Esophagus muscularis mucosa (tissue), 4 donors: ENCODE measurements around the gene GABRB3.

Experiments used
- EP300 ChIP-seq: sonication (generic); formaldehyde crosslinking; IDR thresholded peaks from one replicate; pipeline ENCODE4 v1.6.1; 2017; ENCODE audit warnings: antibody characterized with exemption
- POLR2A ChIP-seq: fragments of 450-650 bp; IDR thresholded peaks from one replicate; pipeline ENCODE4 v1.6.1; 2017; ENCODE audit warnings: antibody characterized with exemption, moderate library complexity, mild to moderate bottlenecking, low read depth
- TF ChIP-seq, protein P1 (sequence below), 3 experiments: fragments of 200-600 bp in 2 of 3; fragments of 450-650 bp in 1 of 3; sonication (generic) in 2 of 3; IDR thresholded peaks; one replicate each; pipeline ENCODE4 v1.5.1; 2017 to 2019; ENCODE audit warnings: antibody characterized with exemption in 3 of 3, mild to moderate bottlenecking in 2 of 3, moderate library complexity in 1 of 3

DNA sequence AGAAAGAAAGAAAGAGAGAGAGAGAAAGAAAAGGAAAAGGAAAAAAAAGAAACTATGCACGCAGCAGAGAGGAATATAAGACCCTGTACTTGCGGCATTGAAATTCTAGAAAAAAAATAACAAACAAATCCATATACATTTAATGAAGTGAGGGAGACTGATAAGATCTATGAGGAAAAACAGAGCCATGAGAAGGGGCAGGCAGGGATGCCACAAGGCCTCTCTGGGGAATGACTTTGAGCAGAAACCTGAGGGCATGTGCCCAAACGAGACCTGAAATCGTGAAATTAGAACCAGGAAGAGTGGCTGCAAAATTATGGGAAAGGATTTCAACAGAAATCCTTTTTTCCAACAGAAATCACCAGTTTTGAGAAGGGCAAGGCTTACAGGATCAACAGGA lies 98.4 kb downstream of the GABRB3 start:
- TF ChIP-seq, protein P1, sequence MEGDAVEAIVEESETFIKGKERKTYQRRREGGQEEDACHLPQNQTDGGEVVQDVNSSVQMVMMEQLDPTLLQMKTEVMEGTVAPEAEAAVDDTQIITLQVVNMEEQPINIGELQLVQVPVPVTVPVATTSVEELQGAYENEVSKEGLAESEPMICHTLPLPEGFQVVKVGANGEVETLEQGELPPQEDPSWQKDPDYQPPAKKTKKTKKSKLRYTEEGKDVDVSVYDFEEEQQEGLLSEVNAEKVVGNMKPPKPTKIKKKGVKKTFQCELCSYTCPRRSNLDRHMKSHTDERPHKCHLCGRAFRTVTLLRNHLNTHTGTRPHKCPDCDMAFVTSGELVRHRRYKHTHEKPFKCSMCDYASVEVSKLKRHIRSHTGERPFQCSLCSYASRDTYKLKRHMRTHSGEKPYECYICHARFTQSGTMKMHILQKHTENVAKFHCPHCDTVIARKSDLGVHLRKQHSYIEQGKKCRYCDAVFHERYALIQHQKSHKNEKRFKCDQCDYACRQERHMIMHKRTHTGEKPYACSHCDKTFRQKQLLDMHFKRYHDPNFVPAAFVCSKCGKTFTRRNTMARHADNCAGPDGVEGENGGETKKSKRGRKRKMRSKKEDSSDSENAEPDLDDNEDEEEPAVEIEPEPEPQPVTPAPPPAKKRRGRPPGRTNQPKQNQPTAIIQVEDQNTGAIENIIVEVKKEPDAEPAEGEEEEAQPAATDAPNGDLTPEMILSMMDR (IDR thresholded peaks at IDR 0.05), result no peak
- TF ChIP-seq POLR2A (no peak), EP300 (no peak)
